ENCODE results near the gene SRSF1. TPM values are rescaled to one million over a fixed set of nuclear protein-coding genes. Genes with fewer than 3 reads are reported as not detected.

Gene SRSF1
- total RNA-seq, 1 donor from 2014 or later = 158 TPM

DNA sequence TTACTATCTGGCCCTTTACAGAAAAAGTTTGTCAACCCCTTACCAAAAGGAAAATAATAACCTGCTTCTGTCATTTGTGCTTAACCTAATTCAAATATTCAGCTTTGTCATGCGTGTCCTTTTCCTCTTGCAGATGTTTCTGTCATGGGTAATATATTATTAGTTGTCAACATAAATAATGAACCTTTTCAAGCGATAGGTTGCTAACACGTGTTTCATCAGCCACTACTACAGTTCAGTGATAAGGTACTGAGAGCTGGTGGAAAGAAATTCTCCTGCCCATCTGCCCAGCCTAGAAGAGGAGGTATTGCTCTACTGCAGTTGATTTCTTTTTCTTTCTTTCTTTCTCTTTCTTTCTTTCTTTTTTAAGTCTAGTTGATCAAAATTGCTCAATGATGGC is 12.0 kb upstream of the SRSF1 start:
- DNase-seq (ENCODE audit: extremely low spot score, unreplicated experiment) = no peak
- TF ChIP-seq, protein P1, sequence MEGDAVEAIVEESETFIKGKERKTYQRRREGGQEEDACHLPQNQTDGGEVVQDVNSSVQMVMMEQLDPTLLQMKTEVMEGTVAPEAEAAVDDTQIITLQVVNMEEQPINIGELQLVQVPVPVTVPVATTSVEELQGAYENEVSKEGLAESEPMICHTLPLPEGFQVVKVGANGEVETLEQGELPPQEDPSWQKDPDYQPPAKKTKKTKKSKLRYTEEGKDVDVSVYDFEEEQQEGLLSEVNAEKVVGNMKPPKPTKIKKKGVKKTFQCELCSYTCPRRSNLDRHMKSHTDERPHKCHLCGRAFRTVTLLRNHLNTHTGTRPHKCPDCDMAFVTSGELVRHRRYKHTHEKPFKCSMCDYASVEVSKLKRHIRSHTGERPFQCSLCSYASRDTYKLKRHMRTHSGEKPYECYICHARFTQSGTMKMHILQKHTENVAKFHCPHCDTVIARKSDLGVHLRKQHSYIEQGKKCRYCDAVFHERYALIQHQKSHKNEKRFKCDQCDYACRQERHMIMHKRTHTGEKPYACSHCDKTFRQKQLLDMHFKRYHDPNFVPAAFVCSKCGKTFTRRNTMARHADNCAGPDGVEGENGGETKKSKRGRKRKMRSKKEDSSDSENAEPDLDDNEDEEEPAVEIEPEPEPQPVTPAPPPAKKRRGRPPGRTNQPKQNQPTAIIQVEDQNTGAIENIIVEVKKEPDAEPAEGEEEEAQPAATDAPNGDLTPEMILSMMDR (IDR thresholded peaks at IDR 0.05) = no peak
- no peaks in the 10 kb centered on the region for H3K36me3 Mint-ChIP-seq (ENCODE audit: unreplicated experiment)
- H3K9me3 Mint-ChIP-seq (ENCODE audit: unreplicated experiment) = no peaks in the 10 kb centered on the region
- H3K27me3 Mint-ChIP-seq (ENCODE audit: unreplicated experiment) = peaks cover 5% of the 10 kb centered on the region
- H3K27ac Mint-ChIP-seq (ENCODE audit: unreplicated experiment) = no peak overlapping the region
- H3K4me3 Mint-ChIP-seq (ENCODE audit: unreplicated experiment) = no peak overlapping the region
- H3K4me1 Mint-ChIP-seq (ENCODE audit: unreplicated experiment) = peaks cover under 1% of the 10 kb centered on the region

DNA sequence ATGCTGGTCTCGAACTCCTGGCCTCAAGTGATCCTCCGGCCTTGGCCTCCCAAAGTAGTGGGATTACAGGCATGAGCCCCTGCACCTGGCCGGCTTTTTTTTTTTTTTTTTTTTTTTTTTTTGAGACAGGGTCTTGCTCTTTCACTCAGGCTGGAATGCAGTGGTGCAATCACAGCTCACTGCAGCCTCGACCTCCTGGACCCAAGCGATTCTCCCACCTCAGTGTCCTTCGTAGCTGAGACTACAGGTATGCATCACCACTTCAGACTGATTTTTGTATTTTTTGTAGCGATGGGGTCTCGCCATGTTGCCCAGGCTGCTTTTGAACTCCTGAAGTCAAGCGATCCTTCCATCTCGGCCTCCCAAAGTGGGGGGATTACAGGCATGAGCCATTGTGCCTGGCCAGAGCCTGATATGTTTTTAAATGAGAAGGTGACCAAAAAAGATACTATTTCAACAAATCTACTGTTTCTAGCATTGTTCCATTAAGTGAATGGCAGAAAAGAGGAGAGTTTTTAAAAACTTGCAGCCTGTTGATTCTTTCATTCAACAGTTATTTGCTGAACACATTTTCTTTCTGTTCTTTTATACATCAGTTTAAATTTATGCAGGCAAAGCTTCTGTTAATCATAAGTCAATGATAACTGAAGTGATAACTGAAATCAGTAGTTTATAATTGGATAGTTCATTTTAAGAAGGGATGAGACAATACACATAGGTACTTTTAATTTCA is 3.2 kb upstream of the SRSF1 start:
- H3K36me3 Mint-ChIP-seq (ENCODE audit: unreplicated experiment) = peaks cover 6% of the 10 kb centered on the region
- DNase-seq (ENCODE audit: extremely low spot score, unreplicated experiment) = no peak
- no peak overlapping the region for H3K4me3 Mint-ChIP-seq (ENCODE audit: unreplicated experiment)

DNA sequence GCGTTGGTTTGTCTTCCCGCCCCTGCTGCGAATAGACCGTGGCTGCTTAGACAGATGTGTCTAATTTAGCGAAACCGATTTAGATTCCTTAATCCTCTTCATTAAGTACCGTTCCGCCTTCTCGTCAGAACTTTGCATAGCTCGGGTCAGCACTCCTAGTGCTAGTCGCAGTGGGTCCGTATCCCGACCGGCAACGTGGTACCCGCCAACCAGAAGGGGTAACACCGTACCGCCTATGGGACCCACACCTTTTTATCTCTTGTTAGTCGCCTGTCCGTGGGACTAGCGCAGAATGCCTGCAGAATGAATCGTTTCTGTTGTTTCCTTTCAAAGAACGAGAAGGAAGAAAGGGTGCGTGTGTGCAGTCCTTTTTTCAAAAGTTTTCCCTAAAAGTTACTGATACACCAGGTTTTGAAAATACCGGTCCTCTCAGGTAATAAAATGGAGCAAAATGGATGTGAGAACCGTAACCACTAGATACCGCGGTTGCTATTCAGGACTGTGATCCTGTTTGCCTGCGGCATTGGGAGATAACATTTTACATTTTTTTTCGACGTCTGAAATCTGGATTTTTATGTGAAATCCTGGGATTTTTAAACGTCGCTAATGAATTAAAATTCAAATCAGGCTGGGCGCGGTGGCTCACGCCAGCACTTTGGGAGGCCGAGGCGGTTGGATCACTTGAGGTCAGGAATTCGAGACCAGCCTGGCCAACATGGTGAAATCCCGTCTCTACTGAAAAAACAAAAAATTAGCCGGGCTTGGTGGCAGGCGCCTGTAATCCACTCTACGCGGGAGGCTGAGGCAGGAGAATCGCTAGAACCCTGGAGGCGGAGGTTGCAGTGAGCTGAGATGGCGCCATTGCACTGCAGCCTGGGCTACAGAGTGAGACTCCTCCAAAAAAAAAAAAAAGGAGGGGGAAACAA is 998 bp upstream of the SRSF1 start:
- Mint-ChIP-seq H3K4me3 (ENCODE audit: unreplicated experiment) (peak overlapping the region; percentile 96), H3K27me3 (ENCODE audit: unreplicated experiment) (no peaks in the 10 kb centered on the region), H3K4me1 (ENCODE audit: unreplicated experiment) (peaks cover 41% of the 10 kb centered on the region), H3K36me3 (ENCODE audit: unreplicated experiment) (peaks cover 19% of the 10 kb centered on the region), H3K9me3 (ENCODE audit: unreplicated experiment) (no peaks in the 10 kb centered on the region), H3K27ac (ENCODE audit: unreplicated experiment) (peak overlapping the region; percentile 99)
- TF ChIP-seq, protein P1 (IDR thresholded peaks at IDR 0.05) = no peak
- DNase-seq (ENCODE audit: extremely low spot score, unreplicated experiment) = no peak

More for the DNA sequence above, 3.2 kb upstream of the SRSF1 start:
- H3K27me3 Mint-ChIP-seq (ENCODE audit: unreplicated experiment) = no peaks in the 10 kb centered on the region
- TF ChIP-seq, protein P1 (IDR thresholded peaks at IDR 0.05) = no peak
- H3K27ac Mint-ChIP-seq (ENCODE audit: unreplicated experiment) = no peak overlapping the region
- no peaks in the 10 kb centered on the region for H3K9me3 Mint-ChIP-seq (ENCODE audit: unreplicated experiment)
- H3K4me1 Mint-ChIP-seq (ENCODE audit: unreplicated experiment) = peaks cover 28% of the 10 kb centered on the region

DNA sequence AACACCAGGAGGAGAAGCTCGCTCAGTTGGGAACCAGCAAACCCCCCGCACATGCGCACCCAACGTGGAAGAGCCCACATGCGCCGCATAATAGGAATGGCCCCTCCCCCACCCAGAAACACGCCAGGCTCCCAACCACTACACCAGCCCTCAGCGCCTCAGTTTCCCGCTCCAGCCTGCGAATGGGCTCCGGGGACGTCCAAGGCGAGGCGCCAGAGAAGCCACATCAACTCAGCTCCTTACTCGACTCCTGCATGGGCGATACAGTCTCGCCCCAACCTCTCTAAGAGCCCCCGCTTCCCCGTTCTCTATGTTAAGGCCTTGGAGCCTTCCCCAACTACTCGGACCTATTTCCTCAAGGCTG is 504 bp downstream of the SRSF1 start:
- H3K27ac Mint-ChIP-seq (ENCODE audit: unreplicated experiment) = peak overlapping the region; percentile 99
- no peaks in the 10 kb centered on the region for H3K9me3 Mint-ChIP-seq (ENCODE audit: unreplicated experiment)
- peak overlapping the region; percentile 96 for H3K4me3 Mint-ChIP-seq (ENCODE audit: unreplicated experiment)
- peak; percentile 88 for DNase-seq (ENCODE audit: extremely low spot score, unreplicated experiment)
- TF ChIP-seq, protein P1 (IDR thresholded peaks at IDR 0.05) = no peak
- H3K27me3 Mint-ChIP-seq (ENCODE audit: unreplicated experiment) = no peaks in the 10 kb centered on the region
- peaks cover 51% of the 10 kb centered on the region for H3K4me1 Mint-ChIP-seq (ENCODE audit: unreplicated experiment)
- H3K36me3 Mint-ChIP-seq (ENCODE audit: unreplicated experiment) = peaks cover 31% of the 10 kb centered on the region
